Activated CD4-positive, alpha-beta T cell treated with anti-CD3 and anti-CD28 coated beads for 36 hours (primary cell): ENCODE data around the gene CFAP157. TPM values are rescaled to one million over a fixed set of nuclear protein-coding genes. Genes with fewer than 3 reads are reported as not detected.

Experiments used
- ATAC-seq: fragments of 200-7000 bp; cut with Tn5 transposase; one replicate; pipeline ENCODE4 v1.10.0; 2021; ENCODE audit warnings: mild to moderate bottlenecking, moderate library complexity
- CTCF ChIA-PET: fragments of 350-600 bp; sonication (Branson Sonifier 250); formaldehyde crosslinking; loops from one replicate; lab custom pipeline; 2021; ENCODE audit warnings: antibody characterized with exemption; lab: Charles Lee
- POLR2A ChIA-PET: fragments of 350-600 bp; sonication (Branson Sonifier 250); formaldehyde crosslinking; loops from one replicate; lab custom pipeline; 2021; ENCODE audit warnings: antibody characterized with exemption, inconsistent platforms; lab: Charles Lee
- DNase-seq: peaks from one replicate; pipeline ENCODE4 v3.0.0-alpha.2; 2020
- H3K27ac Mint-ChIP-seq: one replicate; pipeline ENCODE4 v1.8.0; 2021; ENCODE audit warnings: mixed read lengths
- H3K27me3 Mint-ChIP-seq: one replicate; pipeline ENCODE4 v1.8.0; 2021; ENCODE audit warnings: mixed read lengths
- H3K36me3 Mint-ChIP-seq: one replicate; pipeline ENCODE4 v1.8.0; 2021; ENCODE audit warnings: low read depth, mixed read lengths
- H3K4me1 Mint-ChIP-seq: one replicate; pipeline ENCODE4 v1.8.0; 2021; ENCODE audit warnings: mixed read lengths
- H3K4me3 Mint-ChIP-seq: one replicate; pipeline ENCODE4 v1.8.0; 2021; ENCODE audit warnings: mild to moderate bottlenecking, moderate library complexity, mixed read lengths
- H3K9me3 Mint-ChIP-seq: one replicate; pipeline ENCODE4 v1.8.0; 2021; ENCODE audit warnings: low read depth, mixed read lengths
- intact Hi-C, 2 experiments: fragments of 100-400 bp; cut with DNase I in 1 of 2; cut with micrococcal nuclease in 1 of 2; formaldehyde crosslinking; loops; one replicate each; pipeline versions ENCODE4 v1.14.2 to v1.15.1; 2022 to 2024; cut with DNase I, micrococcal nuclease
- total RNA-seq, 2 experiments: library from RNA; stranded (reverse); gene quantifications; one replicate each; pipeline ENCODE4 v1.2.3, GENCODE V29; 2021

Gene CFAP157
- total RNA-seq, 2 experiments from 2014 or later = not detected

- H3K36me3 Mint-ChIP-seq = no peaks in the 10 kb centered on the region
Measured at GRCh38 chr9:127694890-127695720, 11.7 kb upstream of the CFAP157 start.

GRCh38 chr9:127697575-127697974 lies 9.2 kb upstream of the CFAP157 start:
- Mint-ChIP-seq H3K36me3 (no peaks in the 10 kb centered on the region), H3K27ac (no peak overlapping the region), H3K9me3 (no peaks in the 10 kb centered on the region), H3K4me1 (peaks cover 12% of the 10 kb centered on the region), H3K4me3 (no peak overlapping the region), H3K27me3 (no peaks in the 10 kb centered on the region)
- CTCF ChIA-PET = interaction anchor here (0.7 kb wide), 1 partner anchor 178 kb away, joined by 3 read pairs; no protein-coding TSS in a partner anchor
- intact Hi-C loops = no loop called here
- ATAC-seq (no peak), DNase-seq (no peak)
- POLR2A ChIA-PET = no interaction called here

More at GRCh38 chr9:127694890-127695720, 11.7 kb upstream of the CFAP157 start:
- H3K4me3 Mint-ChIP-seq = no peak overlapping the region
- ChIA-PET POLR2A (no interaction called here), CTCF (interaction anchor here (0.7 kb wide), 1 partner anchor 288 kb away, joined by 4 read pairs; no protein-coding TSS in a partner anchor)
- ATAC-seq = no peak
- H3K9me3 Mint-ChIP-seq = no peaks in the 10 kb centered on the region
- DNase-seq = no peak
- H3K4me1 Mint-ChIP-seq = peaks cover 11% of the 10 kb centered on the region
- H3K27ac Mint-ChIP-seq = no peak overlapping the region
- no peaks in the 10 kb centered on the region for H3K27me3 Mint-ChIP-seq
- intact Hi-C loops = no loop called here

GRCh38 chr9:127698386-127698785 lies 8.4 kb upstream of the CFAP157 start:
- Mint-ChIP-seq H3K27ac (no peak overlapping the region), H3K4me3 (no peak overlapping the region), H3K4me1 (peaks cover 12% of the 10 kb centered on the region), H3K27me3 (no peaks in the 10 kb centered on the region), H3K9me3 (no peaks in the 10 kb centered on the region), H3K36me3 (no peaks in the 10 kb centered on the region)
- ATAC-seq (no peak), DNase-seq (no peak)
- intact Hi-C loops = no loop called here
- CTCF ChIA-PET = interaction anchor here (0.7 kb wide), 2 partner anchors 194 to 313 kb away, joined by 3 read pairs; no protein-coding TSS in a partner anchor
- POLR2A ChIA-PET = no interaction called here

GRCh38 chr9:127698985-127699670 lies 7.7 kb upstream of the CFAP157 start:
- intact Hi-C loops = loop anchor here in 1 of 2 experiments (1.0 kb wide), 3 partner anchors 16 to 87 kb away; partner anchors contain the start of genes PTRH1, STXBP1 and TOR2A
- no peaks in the 10 kb centered on the region for H3K27me3 Mint-ChIP-seq
- POLR2A ChIA-PET = no interaction called here
- no peaks in the 10 kb centered on the region for H3K36me3 Mint-ChIP-seq
- peak overlapping the region; percentile 21 for H3K27ac Mint-ChIP-seq
- CTCF ChIA-PET = interaction anchor here (0.7 to 1.0 kb wide), 3 partner anchors 36 to 314 kb away, joined by 3 to 5 read pairs (median 3); partner anchors contain the start of gene TOR2A
- DNase-seq (peak; percentile 91), ATAC-seq (peak; percentile 100)
- H3K9me3 Mint-ChIP-seq = no peaks in the 10 kb centered on the region
- peak overlapping the region; percentile 67 for H3K4me3 Mint-ChIP-seq
- peaks cover 12% of the 10 kb centered on the region for H3K4me1 Mint-ChIP-seq

- ATAC-seq = no peak
- intact Hi-C loops = no loop called here
- Mint-ChIP-seq H3K36me3 (no peaks in the 10 kb centered on the region), H3K4me1 (peaks cover 12% of the 10 kb centered on the region), H3K9me3 (no peaks in the 10 kb centered on the region), H3K27me3 (no peaks in the 10 kb centered on the region), H3K4me3 (no peak overlapping the region), H3K27ac (no peak overlapping the region)
- ChIA-PET POLR2A (no interaction called here), CTCF (interaction anchor here (0.6 to 1.0 kb wide), 2 partner anchors 35 to 162 kb away, joined by 3 to 5 read pairs; partner anchors contain the start of gene TOR2A)
- no peak for DNase-seq
Measured at GRCh38 chr9:127700140-127700539, 6.6 kb upstream of the CFAP157 start.

DNA sequence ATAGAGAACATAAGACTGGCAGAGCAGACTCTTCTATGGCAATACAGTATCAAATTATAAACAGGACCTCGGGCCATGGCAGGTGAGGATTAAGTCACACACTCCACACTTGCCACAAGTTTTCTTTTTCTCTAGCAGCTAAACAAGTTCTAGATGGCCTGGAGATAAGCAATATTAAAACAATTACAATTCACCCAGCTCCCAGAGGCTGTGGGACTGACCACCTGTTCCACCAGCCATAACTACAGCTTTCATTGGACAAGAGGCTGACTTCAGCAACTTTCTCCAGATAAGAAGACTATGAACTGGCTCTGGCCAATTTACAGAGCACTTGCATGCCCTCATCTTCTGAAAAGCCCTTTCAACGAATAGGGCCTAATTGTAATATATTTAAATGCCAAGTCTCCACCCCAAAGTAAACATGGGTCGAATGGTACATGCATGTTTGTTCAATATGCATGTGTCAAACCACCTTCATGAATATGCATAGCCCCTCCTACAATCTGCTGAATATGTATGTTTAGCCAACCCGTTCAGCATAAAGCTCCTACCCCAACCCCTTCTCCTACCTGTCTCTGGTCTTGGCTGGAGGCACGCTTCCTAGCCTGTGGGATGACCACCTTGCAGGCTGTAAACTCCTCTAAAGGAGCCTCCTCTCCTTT lies 6.1 kb upstream of the CFAP157 start:
- H3K4me3 Mint-ChIP-seq = no peak overlapping the region
- H3K9me3 Mint-ChIP-seq = no peaks in the 10 kb centered on the region
- ATAC-seq = no peak
- H3K4me1 Mint-ChIP-seq = peaks cover 12% of the 10 kb centered on the region
- no peaks in the 10 kb centered on the region for H3K27me3 Mint-ChIP-seq
- no peak overlapping the region for H3K27ac Mint-ChIP-seq
- intact Hi-C loops = no loop called here
- DNase-seq = no peak
- CTCF ChIA-PET = interaction anchor here (0.6 kb wide), 1 partner anchor 162 kb away, joined by 3 read pairs; no protein-coding TSS in a partner anchor
- H3K36me3 Mint-ChIP-seq = no peaks in the 10 kb centered on the region
- POLR2A ChIA-PET = no interaction called here

- Mint-ChIP-seq H3K27ac (no peak overlapping the region), H3K9me3 (no peaks in the 10 kb centered on the region), H3K4me1 (peaks cover 19% of the 10 kb centered on the region), H3K4me3 (no peak overlapping the region), H3K36me3 (no peaks in the 10 kb centered on the region), H3K27me3 (no peaks in the 10 kb centered on the region)
- ATAC-seq (no peak), DNase-seq (no peak)
- intact Hi-C loops = no loop called here
- POLR2A ChIA-PET = interaction anchor here (0.6 kb wide), 1 partner anchor 59 kb away, joined by 3 read pairs; no protein-coding TSS in a partner anchor
- CTCF ChIA-PET = interaction anchor here (0.7 to 0.8 kb wide), 2 partner anchors 22 to 429 kb away, joined by 3 read pairs; no protein-coding TSS in a partner anchor
Measured at GRCh38 chr9:127703289-127703946, 3.4 kb upstream of the CFAP157 start.

GRCh38 chr9:127705577-127706379 lies 1.0 kb upstream of the CFAP157 start:
- DNase-seq (no peak), ATAC-seq (no peak)
- ChIA-PET POLR2A (no interaction called here), CTCF (interaction anchor here (1.0 kb wide), 1 partner anchor 180 kb away, joined by 3 read pairs; no protein-coding TSS in a partner anchor)
- Mint-ChIP-seq H3K27me3 (no peaks in the 10 kb centered on the region), H3K4me3 (no peak overlapping the region), H3K36me3 (peaks cover 2% of the 10 kb centered on the region), H3K27ac (no peak overlapping the region), H3K4me1 (peaks cover 7% of the 10 kb centered on the region), H3K9me3 (no peaks in the 10 kb centered on the region)
- intact Hi-C loops = no loop called here

- H3K27me3 Mint-ChIP-seq = no peaks in the 10 kb centered on the region
- H3K27ac Mint-ChIP-seq = no peak overlapping the region
- ChIA-PET POLR2A (no interaction called here), CTCF (interaction anchor here (0.7 to 1.3 kb wide), 2 partner anchors 27 to 154 kb away, joined by 3 to 6 read pairs; partner anchors contain the start of gene TOR2A)
- ATAC-seq (peak; percentile 78), DNase-seq (peak; percentile 52)
- intact Hi-C loops = no loop called here
- no peak overlapping the region for H3K4me3 Mint-ChIP-seq
- peaks cover 14% of the 10 kb centered on the region for H3K4me1 Mint-ChIP-seq
- peaks cover 5% of the 10 kb centered on the region for H3K36me3 Mint-ChIP-seq
- no peaks in the 10 kb centered on the region for H3K9me3 Mint-ChIP-seq
Measured at GRCh38 chr9:127707766-127708165, 978 bp downstream of the CFAP157 start.

GRCh38 chr9:127708952-127709587 lies 2.3 kb downstream of the CFAP157 start:
- ATAC-seq = no peak
- no peak overlapping the region for H3K27ac Mint-ChIP-seq
- no peak overlapping the region for H3K4me3 Mint-ChIP-seq
- H3K4me1 Mint-ChIP-seq = peaks cover 14% of the 10 kb centered on the region
- ChIA-PET CTCF (no interaction called here), POLR2A (no interaction called here)
- H3K36me3 Mint-ChIP-seq = peaks cover 5% of the 10 kb centered on the region
- no peak for DNase-seq
- H3K9me3 Mint-ChIP-seq = no peaks in the 10 kb centered on the region
- H3K27me3 Mint-ChIP-seq = no peaks in the 10 kb centered on the region
- intact Hi-C loops = no loop called here
